Measurements from ENCODE around the gene PARD3B.

The PARD3B gene

GRCh38 chr2:205133544-205133943, 588.3 kb downstream of the PARD3B start:
- no peak for DNase-seq (ENCODE audit: low read depth in 2 of 2)

GRCh38 chr2:205138735-205139134, 593.5 kb downstream of the PARD3B start:
- no peak for DNase-seq (ENCODE audit: low read depth in 2 of 2)

GRCh38 chr2:205139822-205140463, 594.7 kb downstream of the PARD3B start:
- no peak for DNase-seq (ENCODE audit: low read depth in 2 of 2)

- no peak for DNase-seq (ENCODE audit: low read depth in 2 of 2)
Observed at GRCh38 chr2:205141381-205141780, 596.1 kb downstream of the PARD3B start.

GRCh38 chr2:205145888-205146287, 600.6 kb downstream of the PARD3B start:
- no peak for DNase-seq (ENCODE audit: low read depth in 2 of 2)

- no peak for DNase-seq (ENCODE audit: low read depth in 2 of 2)
Observed at GRCh38 chr2:205148755-205149154, 603.5 kb downstream of the PARD3B start.

- DNase-seq (ENCODE audit: low read depth in 2 of 2) = no peak
Observed at GRCh38 chr2:205156457-205156856, 611.2 kb downstream of the PARD3B start.

GRCh38 chr2:205158404-205158803, 613.1 kb downstream of the PARD3B start:
- no peak for DNase-seq (ENCODE audit: low read depth in 2 of 2)

- DNase-seq (ENCODE audit: low read depth in 2 of 2) = no peak
Observed at GRCh38 chr2:205161156-205161839, 616.0 kb downstream of the PARD3B start.

- no peak for DNase-seq (ENCODE audit: low read depth in 2 of 2)
Observed at GRCh38 chr2:205166745-205167144, 621.5 kb downstream of the PARD3B start.

- DNase-seq (ENCODE audit: low read depth in 2 of 2) = no peak
Observed at GRCh38 chr2:205169012-205169411, 623.7 kb downstream of the PARD3B start.

GRCh38 chr2:205169464-205169863, 624.2 kb downstream of the PARD3B start:
- no peak for DNase-seq (ENCODE audit: low read depth in 2 of 2)

GRCh38 chr2:205170399-205170798, 625.1 kb downstream of the PARD3B start:
- DNase-seq (ENCODE audit: low read depth in 2 of 2) = no peak

GRCh38 chr2:205171261-205171940, 626.1 kb downstream of the PARD3B start:
- DNase-seq (ENCODE audit: low read depth in 2 of 2) = no peak

GRCh38 chr2:205175831-205176230, 630.6 kb downstream of the PARD3B start:
- no peak for DNase-seq (ENCODE audit: low read depth in 2 of 2)

GRCh38 chr2:205176546-205176945, 631.3 kb downstream of the PARD3B start:
- no peak for DNase-seq (ENCODE audit: low read depth in 2 of 2)

GRCh38 chr2:205177546-205177945, 632.3 kb downstream of the PARD3B start:
- DNase-seq (ENCODE audit: low read depth in 2 of 2) = no peak

GRCh38 chr2:205180730-205181129, 635.5 kb downstream of the PARD3B start:
- DNase-seq (ENCODE audit: low read depth in 2 of 2) = no peak

GRCh38 chr2:205187731-205188130, 642.5 kb downstream of the PARD3B start:
- DNase-seq (ENCODE audit: low read depth in 2 of 2) = no peak

- DNase-seq (ENCODE audit: low read depth in 2 of 2) = no peak
Observed at GRCh38 chr2:205188239-205189138, 643.2 kb downstream of the PARD3B start.

- no peak for DNase-seq (ENCODE audit: low read depth in 2 of 2)
Observed at GRCh38 chr2:205189301-205189700, 644.0 kb downstream of the PARD3B start.

GRCh38 chr2:205190528-205190927, 645.3 kb downstream of the PARD3B start:
- DNase-seq (ENCODE audit: low read depth in 2 of 2) = no peak

Data from stimulated activated CD4-positive, alpha-beta T cell treated with anti-CD3 and anti-CD28 coated beads, Interleukin-12 subunit alpha, Interleukin-12 subunit beta, amount 100 ng/mL, for 24 hours (primary cell).